A549 (cell line): Measurements from ENCODE around the gene NFE2L3.

Experiments used
- CTCF ChIP-seq: fragments of >200 bp; sonication (Bioruptor Twin); formaldehyde crosslinking; IDR thresholded peaks from 3 replicates; pipeline ENCODE4 v1.5.1; 2016
- EP300 ChIP-seq, 2 experiments: fragments of >200 bp; sonication (Bioruptor Twin); formaldehyde crosslinking; IDR thresholded peaks; 2 replicates in 1 of 2; 3 replicates in 1 of 2; pipeline ENCODE4 v1.6.1; 2016 to 2017
- HDAC2 ChIP-seq: fragments of 200-600 bp; sonication (generic); IDR thresholded peaks from 2 replicates; pipeline ENCODE4 v1.6.1; 2016
- MYC ChIP-seq: IDR thresholded peaks from 2 replicates; pipeline ENCODE4 v1.6.1; 2012; ENCODE audit warnings: mild to moderate bottlenecking, inconsistent platforms, low read length, improper control_type of control experiment, borderline replicate concordance
- RCOR1 ChIP-seq: fragments of 150-350 bp; IDR thresholded peaks from 2 replicates; pipeline ENCODE4 v1.6.1; 2014; ENCODE audit warnings: antibody characterized with exemption, low read length, low read depth
- ZFP36 ChIP-seq: fragments of 450-650 bp; IDR thresholded peaks from 2 replicates; pipeline ENCODE4 v1.6.1; 2014; ENCODE audit warnings: borderline replicate concordance; ENCODE audit not compliant: partially characterized antibody
- TF ChIP-seq, protein P1 (sequence below): IDR thresholded peaks from 2 replicates; pipeline ENCODE4 v1.6.1; 2012
- TF ChIP-seq, protein P2 (sequence below): IDR thresholded peaks from 2 replicates; pipeline ENCODE4 v1.6.1; 2012

GRCh38 chr7:26178272-26178960 lies 26.4 kb downstream of the NFE2L3 start:
- TF ChIP-seq HDAC2, result no peak
- TF ChIP-seq CTCF, result no peak
- TF ChIP-seq, protein P1, sequence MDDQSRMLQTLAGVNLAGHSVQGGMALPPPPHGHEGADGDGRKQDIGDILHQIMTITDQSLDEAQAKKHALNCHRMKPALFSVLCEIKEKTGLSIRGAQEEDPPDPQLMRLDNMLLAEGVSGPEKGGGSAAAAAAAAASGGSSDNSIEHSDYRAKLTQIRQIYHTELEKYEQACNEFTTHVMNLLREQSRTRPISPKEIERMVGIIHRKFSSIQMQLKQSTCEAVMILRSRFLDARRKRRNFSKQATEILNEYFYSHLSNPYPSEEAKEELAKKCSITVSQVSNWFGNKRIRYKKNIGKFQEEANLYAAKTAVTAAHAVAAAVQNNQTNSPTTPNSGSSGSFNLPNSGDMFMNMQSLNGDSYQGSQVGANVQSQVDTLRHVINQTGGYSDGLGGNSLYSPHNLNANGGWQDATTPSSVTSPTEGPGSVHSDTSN, result no peak
- TF ChIP-seq MYC, result no peak
- TF ChIP-seq, protein P2, sequence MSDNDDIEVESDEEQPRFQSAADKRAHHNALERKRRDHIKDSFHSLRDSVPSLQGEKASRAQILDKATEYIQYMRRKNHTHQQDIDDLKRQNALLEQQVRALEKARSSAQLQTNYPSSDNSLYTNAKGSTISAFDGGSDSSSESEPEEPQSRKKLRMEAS, result no peak
- TF ChIP-seq RCOR1, result no peak
- no peak for TF ChIP-seq ZFP36
- no peak for TF ChIP-seq EP300 (IDR thresholded peaks at IDR 0.05)
